ENCODE measurements around the gene CLEC1B. TPM values are rescaled to one million over a fixed set of nuclear protein-coding genes. Genes with fewer than 3 reads are reported as not detected.
"Not testable (repeated sequence)": the region's sequence is repeated elsewhere in the genome, so short reads cannot be mapped to it uniquely, and the experiment has no call there.

CLEC1B gene
- total RNA-seq, 2 experiments from 2014 or later, result not detected

GRCh38 chr12:10030446-10030845 lies 31.5 kb upstream of the CLEC1B start, which contains the start of gene CLEC9A:
Gene CLEC9A (plus strand): TSS chr12:10030682. CDS start chr12:10052688, 22,006 bp downstream.
- Histone ChIP-seq H3K4me2 (ENCODE audit: low read length) (no peak within 1 kb of the TSS), H2AFZ (ENCODE audit: low read length) (no peak within 1 kb of the TSS), H3K4me1 (ENCODE audit: insufficient read depth, low read length, poor library complexity, severe bottlenecking) (no peaks in the 10 kb centered on the region), H3K4me3 (ENCODE audit: low read depth, low read length, poor library complexity, severe bottlenecking) (no peak within 1 kb of the TSS), H3K27ac (ENCODE audit: low read depth, low read length, poor library complexity, severe bottlenecking) (no peak within 1 kb of the TSS), H3K79me2 (ENCODE audit: insufficient read depth, low read depth, low read length) (no peaks in the 10 kb centered on the region), H4K20me1 (ENCODE audit: insufficient read depth, low read length) (no peaks in the 10 kb centered on the region), H3K36me3 (ENCODE audit: insufficient read depth, low read length) (no peaks in the 10 kb centered on the region), H3K9me2 (ENCODE audit: insufficient read depth, low read length) (no peaks in the 10 kb centered on the region), H3K9me3 (ENCODE audit: low read length) (no peaks in the 10 kb centered on the region)
- ChIA-PET CTCF (ENCODE audit: unreplicated experiment) (no interaction called here), POLR2A (interaction anchor here (0.6 to 1.2 kb wide), 2 partner anchors 13 to 229 kb away, joined by 3 read pairs; no protein-coding TSS in a partner anchor)
- intact Hi-C loops (cut with micrococcal nuclease; ENCODE audit: unreplicated experiment), result loop anchor here (10.0 kb wide), 2 partner anchors 304 to 534 kb away; no protein-coding TSS in a partner anchor
- BruUV-seq (replicated peaks), result no TSS peak
- no peak for TF ChIP-seq EZH2phosphoT487 (IDR thresholded peaks at IDR 0.05; ENCODE audit: borderline replicate concordance, low read depth, low read length)
- TF ChIP-seq, protein P1, sequence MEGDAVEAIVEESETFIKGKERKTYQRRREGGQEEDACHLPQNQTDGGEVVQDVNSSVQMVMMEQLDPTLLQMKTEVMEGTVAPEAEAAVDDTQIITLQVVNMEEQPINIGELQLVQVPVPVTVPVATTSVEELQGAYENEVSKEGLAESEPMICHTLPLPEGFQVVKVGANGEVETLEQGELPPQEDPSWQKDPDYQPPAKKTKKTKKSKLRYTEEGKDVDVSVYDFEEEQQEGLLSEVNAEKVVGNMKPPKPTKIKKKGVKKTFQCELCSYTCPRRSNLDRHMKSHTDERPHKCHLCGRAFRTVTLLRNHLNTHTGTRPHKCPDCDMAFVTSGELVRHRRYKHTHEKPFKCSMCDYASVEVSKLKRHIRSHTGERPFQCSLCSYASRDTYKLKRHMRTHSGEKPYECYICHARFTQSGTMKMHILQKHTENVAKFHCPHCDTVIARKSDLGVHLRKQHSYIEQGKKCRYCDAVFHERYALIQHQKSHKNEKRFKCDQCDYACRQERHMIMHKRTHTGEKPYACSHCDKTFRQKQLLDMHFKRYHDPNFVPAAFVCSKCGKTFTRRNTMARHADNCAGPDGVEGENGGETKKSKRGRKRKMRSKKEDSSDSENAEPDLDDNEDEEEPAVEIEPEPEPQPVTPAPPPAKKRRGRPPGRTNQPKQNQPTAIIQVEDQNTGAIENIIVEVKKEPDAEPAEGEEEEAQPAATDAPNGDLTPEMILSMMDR (conservative IDR thresholded peaks at IDR 0.05; ENCODE audit: low read length), result no peak
- no peak for DNase-seq (ENCODE audit: low spot score)

DNA sequence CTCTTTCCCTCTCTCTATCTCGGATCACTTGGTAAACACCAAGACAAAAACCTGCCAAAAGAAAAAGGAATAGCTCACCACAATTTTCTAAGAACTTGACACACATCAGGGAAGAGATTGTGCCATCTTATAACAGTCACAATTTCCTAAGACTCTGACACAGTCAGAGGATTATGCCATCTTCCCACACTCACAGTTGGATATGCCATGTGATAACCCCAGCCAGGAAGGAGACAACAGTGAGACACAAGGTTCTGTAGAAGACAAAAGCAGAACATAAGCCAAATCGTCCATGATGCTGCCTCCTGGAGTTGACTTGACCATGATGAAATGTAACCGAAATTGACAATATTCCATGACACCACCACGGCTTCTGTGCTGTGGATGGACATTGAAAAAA lies 28.8 kb upstream of the CLEC1B start:
- BruUV-seq (replicated peaks), result no TSS peak
- DNase-seq (ENCODE audit: low spot score), result no peak
- H3K79me2 ChIP-seq (ENCODE audit: insufficient read depth, low read depth, low read length), result no peaks in the 10 kb centered on the region
- ChIA-PET CTCF (ENCODE audit: unreplicated experiment) (no interaction called here), POLR2A (interaction anchor here (0.5 to 0.6 kb wide), 2 partner anchors 11 to 1908 kb away, joined by 3 read pairs; no protein-coding TSS in a partner anchor)
- H3K9me2 ChIP-seq (ENCODE audit: insufficient read depth, low read length), result no peaks in the 10 kb centered on the region
- no peak overlapping the region for H3K27ac ChIP-seq (ENCODE audit: low read depth, low read length, poor library complexity, severe bottlenecking)
- H2AFZ ChIP-seq (ENCODE audit: low read length), result no peak overlapping the region
- H3K4me2 ChIP-seq (ENCODE audit: low read length), result no peak overlapping the region
- H3K4me1 ChIP-seq (ENCODE audit: insufficient read depth, low read length, poor library complexity, severe bottlenecking), result no peaks in the 10 kb centered on the region
- H3K4me3 ChIP-seq (ENCODE audit: low read depth, low read length, poor library complexity, severe bottlenecking), result no peak overlapping the region
- H4K20me1 ChIP-seq (ENCODE audit: insufficient read depth, low read length), result no peaks in the 10 kb centered on the region
- H3K9me3 ChIP-seq (ENCODE audit: low read length), result no peaks in the 10 kb centered on the region
- intact Hi-C loops (cut with micrococcal nuclease; ENCODE audit: unreplicated experiment), result no loop called here
- H3K36me3 ChIP-seq (ENCODE audit: insufficient read depth, low read length), result no peaks in the 10 kb centered on the region
- no peak for TF ChIP-seq EZH2phosphoT487 (IDR thresholded peaks at IDR 0.05; ENCODE audit: borderline replicate concordance, low read depth, low read length)
- TF ChIP-seq, protein P1 (conservative IDR thresholded peaks at IDR 0.05; ENCODE audit: low read length), result no peak

DNA sequence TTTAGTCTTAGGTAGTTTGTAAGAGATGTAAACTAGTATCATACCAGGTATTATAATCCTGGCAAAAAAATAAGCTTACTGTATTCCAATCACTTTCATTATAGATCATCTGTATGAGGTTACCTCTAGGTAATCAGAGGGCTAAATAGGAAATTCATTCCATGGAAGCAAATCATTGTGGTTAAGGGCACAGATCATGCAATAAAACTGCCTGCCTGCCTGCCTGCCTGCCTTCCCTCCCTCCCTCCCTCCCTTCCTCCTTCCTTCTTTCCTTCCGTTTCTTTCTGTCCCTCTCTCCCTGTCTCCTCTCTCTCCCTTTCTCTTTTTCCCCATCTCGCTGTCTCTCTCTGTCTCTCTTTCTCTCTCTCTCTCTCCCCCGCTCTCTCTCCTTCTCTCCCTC lies 28.4 kb upstream of the CLEC1B start:
- no peak overlapping the region for H3K4me2 ChIP-seq (ENCODE audit: low read length)
- no peaks in the 10 kb centered on the region for H3K79me2 ChIP-seq (ENCODE audit: insufficient read depth, low read depth, low read length)
- no TSS peak for BruUV-seq (replicated peaks)
- no peaks in the 10 kb centered on the region for H3K9me3 ChIP-seq (ENCODE audit: low read length)
- intact Hi-C loops (cut with micrococcal nuclease; ENCODE audit: unreplicated experiment), result no loop called here
- H3K27ac ChIP-seq (ENCODE audit: low read depth, low read length, poor library complexity, severe bottlenecking), result no peak overlapping the region
- H2AFZ ChIP-seq (ENCODE audit: low read length), result no peak overlapping the region
- no peak for DNase-seq (ENCODE audit: low spot score)
- H3K4me3 ChIP-seq (ENCODE audit: low read depth, low read length, poor library complexity, severe bottlenecking), result no peak overlapping the region
- no peaks in the 10 kb centered on the region for H3K36me3 ChIP-seq (ENCODE audit: insufficient read depth, low read length)
- H3K4me1 ChIP-seq (ENCODE audit: insufficient read depth, low read length, poor library complexity, severe bottlenecking), result no peaks in the 10 kb centered on the region
- TF ChIP-seq, protein P1 (conservative IDR thresholded peaks at IDR 0.05; ENCODE audit: low read length), result no peak
- no peak for TF ChIP-seq EZH2phosphoT487 (IDR thresholded peaks at IDR 0.05; ENCODE audit: borderline replicate concordance, low read depth, low read length)
- H4K20me1 ChIP-seq (ENCODE audit: insufficient read depth, low read length), result no peaks in the 10 kb centered on the region
- ChIA-PET POLR2A (no interaction called here), CTCF (ENCODE audit: unreplicated experiment) (no interaction called here)
- H3K9me2 ChIP-seq (ENCODE audit: insufficient read depth, low read length), result no peaks in the 10 kb centered on the region

- H3K27ac ChIP-seq (ENCODE audit: low read depth, low read length, poor library complexity, severe bottlenecking); POLR2A ChIA-PET; H2AFZ ChIP-seq (ENCODE audit: low read length); H3K36me3 ChIP-seq (ENCODE audit: insufficient read depth, low read length); DNase-seq (ENCODE audit: low spot score); H3K79me2 ChIP-seq (ENCODE audit: insufficient read depth, low read depth, low read length); intact Hi-C loops (cut with micrococcal nuclease; ENCODE audit: unreplicated experiment); H3K4me3 ChIP-seq (ENCODE audit: low read depth, low read length, poor library complexity, severe bottlenecking); BruUV-seq (replicated peaks); H3K9me3 ChIP-seq (ENCODE audit: low read length); H3K4me2 ChIP-seq (ENCODE audit: low read length); CTCF ChIA-PET (ENCODE audit: unreplicated experiment); H3K4me1 ChIP-seq (ENCODE audit: insufficient read depth, low read length, poor library complexity, severe bottlenecking); H4K20me1 ChIP-seq (ENCODE audit: insufficient read depth, low read length); H3K9me2 ChIP-seq (ENCODE audit: insufficient read depth, low read length): not testable (repeated sequence)
These were observed 27.7 kb upstream of the CLEC1B start for GRCh38 chr12:10026666-10027065.

All from OCI-LY7 (cell line).